ENCODE results near the gene ABCC5.
"Not testable (repeated sequence)": the region's sequence is repeated elsewhere in the genome, so short reads cannot be mapped to it uniquely, and the experiment has no call there.

ABCC5 gene

DNA sequence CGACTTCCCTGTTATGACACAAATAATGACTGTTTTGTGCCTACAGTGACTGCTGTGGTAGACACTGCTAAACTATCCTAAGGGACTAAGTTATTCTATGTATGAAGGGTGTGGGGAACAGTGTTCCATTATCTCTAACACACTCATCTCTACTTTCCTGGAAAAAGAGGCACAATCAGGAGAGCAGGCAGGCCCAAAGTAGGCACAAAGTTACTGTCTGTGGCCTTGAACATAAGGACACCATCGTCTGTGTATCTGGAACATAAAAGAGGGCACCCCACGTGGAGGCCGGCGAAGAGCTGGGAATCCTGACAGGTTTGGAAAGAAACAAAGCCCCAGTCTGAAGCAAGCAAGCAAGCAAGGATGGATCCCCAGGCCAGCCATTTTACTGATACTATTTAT, 1.5 kb downstream of the ABCC5 start:
- DNase-seq (ENCODE audit: low read depth in 2 of 2): no peak

- DNase-seq (ENCODE audit: low read depth in 2 of 2): no peak
These were observed 2.2 kb downstream of the ABCC5 start for GRCh38 chr3:184015381-184016019.

GRCh38 chr3:184011937-184012889, 5.5 kb downstream of the ABCC5 start:
- no peak for DNase-seq (ENCODE audit: low read depth in 2 of 2)

- no peak for DNase-seq (ENCODE audit: low read depth in 2 of 2)
These were observed 6.3 kb downstream of the ABCC5 start for GRCh38 chr3:184011230-184011876.

DNA sequence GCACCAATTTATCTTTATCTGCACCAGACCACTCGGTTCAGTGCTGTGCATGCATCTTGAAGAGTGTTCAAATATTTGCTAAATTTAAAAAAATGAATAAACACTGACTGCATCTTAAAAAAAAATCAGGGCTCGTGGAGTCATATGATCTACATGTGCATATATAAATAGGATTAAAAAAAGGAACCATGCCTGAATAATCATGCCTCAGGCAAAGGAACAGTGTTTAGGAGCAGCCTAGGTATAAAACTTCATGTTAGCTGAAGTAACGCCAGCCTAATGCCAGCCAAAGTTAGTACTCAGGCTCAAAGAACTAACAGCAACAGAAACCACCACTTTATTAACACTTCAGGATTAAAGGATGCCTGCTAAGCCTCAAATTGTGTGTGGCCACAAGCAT, 9.5 kb downstream of the ABCC5 start:
- DNase-seq (ENCODE audit: low read depth in 2 of 2): no peak

- DNase-seq (ENCODE audit: low read depth in 2 of 2): not testable (repeated sequence)
These were observed 10.4 kb downstream of the ABCC5 start for GRCh38 chr3:184007143-184007813.

DNA sequence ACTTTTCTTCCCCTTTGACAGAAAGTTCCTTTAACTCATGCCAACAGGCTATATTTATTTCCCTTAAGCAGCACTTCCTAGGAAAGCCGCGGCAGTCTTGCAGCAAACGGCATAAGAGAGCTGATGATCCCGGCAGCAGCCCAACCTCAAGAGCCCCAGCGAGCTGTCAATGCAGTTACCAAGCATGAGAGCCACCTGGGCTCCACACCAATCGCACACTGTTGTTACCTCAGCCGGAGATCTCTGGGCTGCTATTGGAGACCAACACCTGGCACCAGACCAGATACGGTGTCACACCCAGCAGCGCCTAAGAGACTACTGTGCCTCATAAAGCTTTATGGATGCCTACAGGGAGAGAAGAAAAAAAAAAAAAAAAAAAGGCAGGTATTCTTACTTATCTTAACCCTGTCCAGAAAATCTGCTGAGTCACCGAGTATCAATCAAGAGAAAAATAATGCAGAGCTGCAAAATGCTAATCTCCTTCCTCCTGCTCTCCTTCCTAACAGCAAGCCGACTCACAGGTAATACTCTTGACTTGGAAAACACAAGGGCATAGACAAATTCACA, 11.7 kb downstream of the ABCC5 start:
- DNase-seq (ENCODE audit: low read depth in 2 of 2): no peak

DNA sequence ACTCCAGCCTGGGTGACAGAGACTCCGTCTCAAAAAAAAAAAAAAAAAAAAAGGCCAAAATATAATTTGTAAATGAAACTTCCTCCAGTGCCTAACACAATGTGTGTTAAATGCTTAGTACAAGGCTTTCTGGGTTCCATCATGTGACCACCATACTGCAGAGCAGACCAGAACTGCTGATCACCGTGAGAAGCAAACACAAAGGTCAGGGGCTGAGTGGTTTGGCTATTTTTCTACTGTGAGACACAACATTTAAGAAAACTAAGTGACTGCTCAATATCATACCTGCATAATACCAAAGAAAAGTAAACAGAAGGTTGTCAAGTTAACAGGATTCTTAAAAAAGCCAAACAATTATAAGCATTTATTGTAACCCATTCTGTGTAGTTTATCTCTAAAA, 13.2 kb downstream of the ABCC5 start:
- DNase-seq (ENCODE audit: low read depth in 2 of 2): no peak

DNA sequence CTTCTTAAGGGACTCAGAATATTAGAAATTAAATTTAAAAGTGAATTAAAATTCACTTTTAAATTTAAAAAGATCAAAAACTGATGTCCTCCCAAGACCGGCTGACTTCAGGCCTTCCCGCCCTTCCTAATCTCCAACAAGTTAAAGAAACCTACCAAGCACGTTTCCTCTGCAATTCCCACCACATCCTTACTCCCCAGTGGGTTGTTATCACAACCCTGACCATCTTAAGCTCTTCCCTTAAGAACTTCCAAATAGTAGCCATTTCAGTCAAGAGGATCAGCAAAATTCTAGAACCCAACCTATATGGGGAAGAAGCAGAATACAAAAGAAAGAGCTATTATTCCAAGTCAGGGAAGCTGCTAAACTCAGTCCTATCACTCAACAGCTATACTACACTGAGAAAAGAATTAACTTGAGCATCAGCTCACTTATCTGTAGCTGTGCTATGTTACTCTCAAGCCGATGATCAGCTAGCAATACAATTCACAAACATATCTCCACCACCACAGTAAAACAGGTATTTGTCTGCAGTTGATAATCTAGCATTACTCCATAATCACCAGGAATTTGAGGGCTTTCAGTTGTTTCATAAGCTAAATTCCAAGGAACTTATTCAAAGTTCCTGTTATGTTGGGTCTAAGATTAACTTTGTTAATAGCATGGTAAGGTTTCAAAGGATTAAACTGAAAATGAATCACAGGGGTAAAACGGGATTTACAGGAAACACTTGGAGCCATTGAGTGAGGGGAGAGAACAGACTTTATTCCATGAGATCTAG, 14.3 kb downstream of the ABCC5 start:
- DNase-seq (ENCODE audit: low read depth in 2 of 2): no peak

- no peak for DNase-seq (ENCODE audit: low read depth in 2 of 2)
These were observed 15.2 kb downstream of the ABCC5 start for GRCh38 chr3:184002469-184002868.

GRCh38 chr3:184001761-184002160, 15.9 kb downstream of the ABCC5 start:
- DNase-seq (ENCODE audit: low read depth in 2 of 2): no peak

DNA sequence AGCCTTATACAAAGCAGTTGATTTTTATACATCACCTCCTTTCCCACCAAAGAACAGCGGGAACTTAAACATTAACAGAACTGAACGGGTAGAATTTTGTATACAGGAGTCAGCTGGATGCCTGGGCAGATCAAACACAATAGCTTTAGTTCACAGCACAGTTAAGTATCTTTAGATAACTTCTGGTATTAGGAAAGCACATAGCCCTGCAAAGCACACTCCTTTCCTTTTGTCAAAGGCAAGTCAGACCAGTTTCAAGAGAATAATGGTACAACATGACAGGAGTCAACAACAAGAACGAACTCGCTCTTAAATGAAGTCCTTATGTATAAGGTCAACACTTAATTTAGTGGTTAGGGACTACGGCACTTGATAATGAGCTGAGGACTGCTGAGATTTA, 26.3 kb downstream of the ABCC5 start:
- no peak for DNase-seq (ENCODE audit: low read depth in 2 of 2)

DNA sequence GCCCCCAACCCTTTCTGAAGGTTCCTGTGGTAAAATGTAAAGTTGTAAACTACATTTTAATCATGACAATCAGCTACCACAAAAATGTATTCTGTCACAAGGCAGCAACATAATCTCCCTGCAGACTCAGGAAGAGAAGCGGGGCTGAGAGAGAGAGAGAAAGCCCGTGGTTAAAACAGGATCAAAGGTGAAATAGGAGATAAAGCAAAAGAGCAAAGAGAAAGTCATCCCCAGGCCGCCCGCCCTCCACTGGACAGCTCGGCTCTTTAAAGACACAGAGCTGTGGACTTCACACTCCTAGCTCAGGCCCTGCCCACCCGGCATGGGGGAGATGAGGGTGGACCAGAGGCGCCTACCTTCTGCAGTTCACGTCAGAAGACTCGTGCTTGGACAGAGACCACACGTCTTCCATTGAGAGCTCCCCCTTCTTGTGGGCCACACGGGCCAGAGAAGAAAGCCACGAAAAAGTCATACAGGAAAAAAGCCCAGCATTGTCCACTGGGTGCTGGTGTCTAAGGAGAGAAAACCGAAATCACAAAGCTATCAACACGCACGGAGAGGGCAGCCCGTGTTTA, 29.4 kb downstream of the ABCC5 start:
- no peak for DNase-seq (ENCODE audit: low read depth in 2 of 2)

DNA sequence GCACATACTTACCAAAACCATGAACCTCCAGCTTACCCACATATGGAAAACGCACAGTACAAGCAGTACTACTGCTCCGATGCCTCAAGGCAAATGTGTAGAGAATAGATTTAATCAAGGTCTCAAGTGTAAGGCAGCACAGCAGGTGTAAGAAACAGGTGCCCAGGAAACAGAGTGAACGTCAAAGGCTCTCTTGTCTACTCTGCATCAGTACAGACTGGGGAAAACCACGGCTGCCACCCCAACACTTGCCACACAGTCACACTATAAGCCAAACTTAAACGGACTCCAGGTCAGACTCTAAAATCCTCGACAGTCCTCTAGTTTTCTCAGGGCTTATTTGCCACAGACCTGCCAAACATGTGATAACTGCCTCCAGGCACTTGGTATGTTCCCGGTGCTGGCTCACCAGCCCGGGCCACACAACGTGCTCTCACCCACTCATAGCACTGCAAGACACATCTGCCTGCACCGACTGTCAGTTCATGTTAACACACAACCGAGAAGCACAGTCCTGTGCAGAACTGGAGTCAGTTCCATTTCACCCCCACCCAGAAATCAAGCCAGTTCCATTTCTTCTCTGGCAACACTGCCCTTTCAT, 30.6 kb downstream of the ABCC5 start:
- no peak for DNase-seq (ENCODE audit: low read depth in 2 of 2)

DNA sequence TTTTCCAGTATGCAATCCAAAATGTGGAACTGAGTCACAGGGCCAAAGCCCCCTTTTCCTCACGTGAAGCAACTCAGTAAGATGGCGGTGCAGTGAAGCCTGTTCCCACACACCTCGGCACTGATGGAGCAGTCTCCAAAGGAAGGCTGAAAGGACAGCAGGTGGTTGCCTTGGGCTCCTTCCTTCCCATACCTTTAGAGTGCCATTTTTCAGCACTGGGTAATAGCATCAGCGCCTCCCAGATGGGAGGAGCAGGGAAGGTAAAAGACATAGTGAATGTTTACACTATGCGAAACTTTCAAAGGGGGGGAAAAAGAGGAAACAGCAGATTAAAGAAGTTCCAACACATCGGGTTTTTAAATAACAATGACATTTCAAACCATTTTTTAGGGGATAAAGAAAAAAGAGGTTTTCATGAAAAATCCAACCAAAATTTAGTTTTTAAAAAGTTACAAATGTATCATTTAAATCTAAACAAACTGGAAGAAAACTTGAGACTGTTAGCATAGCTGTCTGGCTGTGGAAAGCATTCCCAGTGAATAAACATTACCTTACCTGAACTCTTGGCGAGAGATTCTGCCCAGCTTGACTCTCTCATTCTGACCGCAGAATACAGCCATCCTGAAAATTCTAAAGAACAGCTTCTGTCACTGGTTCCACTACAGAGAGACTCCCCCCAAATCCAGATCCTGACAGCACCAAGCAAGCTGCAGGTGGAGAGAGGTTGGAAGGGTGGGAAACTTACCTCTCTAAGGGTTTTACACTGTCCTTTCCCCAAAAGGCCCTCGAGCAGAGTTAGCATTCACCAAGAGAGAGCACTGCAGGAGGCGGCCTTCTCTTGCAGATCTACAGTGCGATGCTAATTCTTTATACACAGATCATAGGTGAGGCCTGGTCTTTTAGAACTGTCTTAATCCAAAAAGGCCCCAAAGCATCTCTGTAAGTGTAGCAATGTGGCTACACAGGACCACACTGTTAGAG, 32.6 kb downstream of the ABCC5 start:
- DNase-seq (ENCODE audit: low read depth in 2 of 2): no peak

DNA sequence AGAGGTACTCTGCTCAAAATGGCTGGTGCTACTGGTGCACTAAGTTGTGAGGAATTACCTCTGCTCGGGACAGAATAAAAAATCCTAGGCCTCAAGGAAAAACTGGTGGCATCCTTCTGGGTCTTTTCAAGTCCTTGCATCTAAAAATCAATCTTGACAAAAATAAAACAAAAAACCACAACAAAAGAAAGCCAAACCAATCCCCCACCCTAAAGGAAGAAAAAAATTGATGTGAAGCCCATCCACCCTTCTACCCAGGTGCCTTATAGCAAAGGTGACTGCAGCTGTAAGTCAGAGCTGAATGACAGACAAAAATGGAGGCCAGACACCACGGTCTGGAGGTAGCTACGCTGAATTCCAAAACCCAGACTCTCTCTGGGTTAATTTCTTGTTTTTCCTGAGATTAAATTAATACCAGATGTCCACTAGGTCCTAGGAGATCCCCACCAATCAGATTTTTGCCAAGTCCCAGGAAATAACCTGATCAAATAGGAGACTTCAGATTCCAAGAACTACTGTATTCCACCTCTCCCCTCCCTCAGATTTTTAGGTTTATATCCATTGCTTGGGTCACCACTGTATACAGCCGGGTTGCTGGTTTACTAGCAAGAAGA, 33.5 kb downstream of the ABCC5 start:
- no peak for DNase-seq (ENCODE audit: low read depth in 2 of 2)

- DNase-seq (ENCODE audit: low read depth in 2 of 2): no peak
These were observed 35.6 kb downstream of the ABCC5 start for GRCh38 chr3:183981990-183982644.

DNA sequence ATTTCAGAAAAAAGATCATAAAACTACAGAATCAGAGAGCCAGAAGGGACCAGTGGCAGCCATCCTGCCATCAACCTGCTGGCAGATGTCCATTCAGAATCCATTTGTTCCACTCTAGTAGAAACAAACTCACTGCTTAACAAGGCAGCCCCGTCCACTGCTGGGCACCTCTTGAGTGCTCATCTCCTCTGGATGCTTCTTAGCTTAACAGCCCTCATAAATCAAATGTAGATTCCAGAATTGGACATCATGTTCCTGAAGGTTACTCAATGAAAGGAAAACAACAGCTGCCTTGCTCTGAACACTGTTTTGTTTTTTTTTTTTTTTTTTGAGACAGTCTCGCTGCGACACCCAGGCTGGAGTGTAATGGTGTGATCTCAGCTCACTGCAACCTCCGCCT, 37.3 kb downstream of the ABCC5 start:
- DNase-seq (ENCODE audit: low read depth in 2 of 2): no peak

Data from stimulated activated CD8-positive, alpha-beta memory T cell treated with anti-CD3 and anti-CD28 coated beads, Interleukin-2, amount 100 ng/mL, for 1 hour (primary cell).